Measurements from ENCODE around the gene PIGT. TPM values are rescaled to one million over a fixed set of nuclear protein-coding genes. Genes with fewer than 3 reads are reported as not detected.

PIGT gene
- total RNA-seq, 1 experiment from 2014 or later: 73.9 TPM

DNA sequence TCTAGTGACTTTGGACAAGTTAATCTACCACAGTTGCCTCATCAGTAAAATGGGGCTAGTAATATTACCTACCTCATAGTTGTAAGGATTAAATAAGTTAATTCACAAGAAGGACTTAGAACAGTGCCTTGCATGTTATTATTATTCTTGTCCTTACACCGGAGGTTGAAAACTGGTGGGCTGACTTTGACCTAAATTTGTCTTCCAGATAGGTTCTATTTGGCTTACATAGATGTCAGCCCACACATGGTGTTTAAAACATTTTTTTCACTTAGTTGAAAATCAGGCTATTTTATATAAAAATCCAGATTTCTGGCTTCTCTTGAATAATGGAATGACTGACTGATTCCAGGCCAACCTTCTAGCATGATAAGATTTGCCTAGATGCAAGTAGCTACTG, 49.7 kb upstream of the PIGT start:
- H3K4me1 Mint-ChIP-seq: peaks cover 9 to 10% of the 10 kb centered on the region in 2 experiments
- TF ChIP-seq, protein P1, sequence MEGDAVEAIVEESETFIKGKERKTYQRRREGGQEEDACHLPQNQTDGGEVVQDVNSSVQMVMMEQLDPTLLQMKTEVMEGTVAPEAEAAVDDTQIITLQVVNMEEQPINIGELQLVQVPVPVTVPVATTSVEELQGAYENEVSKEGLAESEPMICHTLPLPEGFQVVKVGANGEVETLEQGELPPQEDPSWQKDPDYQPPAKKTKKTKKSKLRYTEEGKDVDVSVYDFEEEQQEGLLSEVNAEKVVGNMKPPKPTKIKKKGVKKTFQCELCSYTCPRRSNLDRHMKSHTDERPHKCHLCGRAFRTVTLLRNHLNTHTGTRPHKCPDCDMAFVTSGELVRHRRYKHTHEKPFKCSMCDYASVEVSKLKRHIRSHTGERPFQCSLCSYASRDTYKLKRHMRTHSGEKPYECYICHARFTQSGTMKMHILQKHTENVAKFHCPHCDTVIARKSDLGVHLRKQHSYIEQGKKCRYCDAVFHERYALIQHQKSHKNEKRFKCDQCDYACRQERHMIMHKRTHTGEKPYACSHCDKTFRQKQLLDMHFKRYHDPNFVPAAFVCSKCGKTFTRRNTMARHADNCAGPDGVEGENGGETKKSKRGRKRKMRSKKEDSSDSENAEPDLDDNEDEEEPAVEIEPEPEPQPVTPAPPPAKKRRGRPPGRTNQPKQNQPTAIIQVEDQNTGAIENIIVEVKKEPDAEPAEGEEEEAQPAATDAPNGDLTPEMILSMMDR (conservative IDR thresholded peaks at IDR 0.05): no peak
- DNase-seq: no peak

More for the DNA sequence above, 49.7 kb upstream of the PIGT start:
- Histone ChIP-seq H3T11ph (ENCODE audit: low read length) (no peak overlapping the region), H3K79me2 (ENCODE audit: insufficient read depth, low read length) (no peaks in the 10 kb centered on the region; the same call in 1 of the 2 replicates), H3K27me3 (ENCODE audit: insufficient read depth, low read length) (no peaks in the 10 kb centered on the region), H3K9ac (ENCODE audit: extremely low read depth, insufficient read length, low read length) (no peak overlapping the region), H2BK15ac (ENCODE audit: low read depth, low read length) (no peak overlapping the region), H2AFZ (ENCODE audit: low read length) (no peak overlapping the region), H3K56ac (ENCODE audit: insufficient read length, low read depth, low read length) (no peak overlapping the region), H2BK5ac (ENCODE audit: insufficient read length, low read length) (no peak overlapping the region), H3K9me3 (ENCODE audit: control insufficient read depth, low read depth, low read length) (no peaks in the 10 kb centered on the region), H3K4me1 (ENCODE audit: insufficient read depth, low read length) (peaks cover 6% of the 10 kb centered on the region; the same call in 1 of the 2 replicates), H2BK120ac (ENCODE audit: low read depth, low read length, poor library complexity, severe bottlenecking) (no peak overlapping the region), H2BK12ac (ENCODE audit: insufficient read length, low read depth, low read length) (no peak overlapping the region), H3K23me2 (ENCODE audit: insufficient read length, low read depth, low read length, poor library complexity, severe bottlenecking) (peaks cover 9% of the 10 kb centered on the region), H2BK20ac (ENCODE audit: low read depth, low read length, poor library complexity, severe bottlenecking) (no peak overlapping the region), H4K20me1 (ENCODE audit: control insufficient read depth, insufficient read depth, insufficient read length) (no peaks in the 10 kb centered on the region), H3K27ac (ENCODE audit: insufficient read length, low read depth, low read length) (no peak overlapping the region), H3K4me2 (ENCODE audit: insufficient read depth, insufficient read length, low read length) (no peak overlapping the region), H3K4ac (ENCODE audit: low read depth, low read length) (no peak overlapping the region), H4K5ac (ENCODE audit: insufficient read length, low read depth, low read length) (no peak overlapping the region), H2AK5ac (ENCODE audit: insufficient read length, low read length) (no peak overlapping the region), H3K23ac (ENCODE audit: insufficient read length, low read depth, low read length) (no peak overlapping the region), H3K14ac (ENCODE audit: insufficient read depth, low read length) (no peak overlapping the region), H3K18ac (ENCODE audit: insufficient read length, low read depth, low read length) (no peak overlapping the region), H3K79me1 (ENCODE audit: insufficient read depth, low read depth, low read length, poor library complexity, severe bottlenecking) (peaks cover 2% of the 10 kb centered on the region), H4K91ac (ENCODE audit: insufficient read length, low read depth, low read length) (no peak overlapping the region), H4K8ac (replicated peaks; ENCODE audit: insufficient read length, low read depth, low read length) (no peak overlapping the region)
- H3K9me3 Mint-ChIP-seq: no peaks in the 10 kb centered on the region
- no peaks in the 10 kb centered on the region for H3K27me3 Mint-ChIP-seq (ENCODE audit: low read depth)
- no peak overlapping the region for H3K27ac Mint-ChIP-seq
- no CpG with 5 or more reads among the region's 1 CpG for WGBS (ENCODE audit: extremely low coverage, insufficient read length, low lambda C conversion rate)
- H3K4me3 Mint-ChIP-seq: no peak overlapping the region
- H3K36me3 Mint-ChIP-seq (ENCODE audit: insufficient read depth in 1 of 3, low read depth in 3 of 3): peaks cover 6 to 35% (median 20%) of the 10 kb centered on the region in 3 experiments; a peak in 6 of 7 replicates

Data from H9 (cell line).